Effector memory CD4-positive, alpha-beta T cell (primary cell): Measurements from ENCODE around the gene MGA.
"Not testable (repeated sequence)": the region's sequence is repeated elsewhere in the genome, so short reads cannot be mapped to it uniquely, and the experiment has no call there.

Source experiments
- DNase-seq, 3 donors: peaks; one replicate each; pipeline ENCODE4 v3.0.0-alpha.2; 2020
- H3K27ac ChIP-seq: 2 replicates; pipeline ENCODE4 v1.7.0; 2013; ENCODE audit warnings: mild to moderate bottlenecking, low read length, moderate library complexity; ENCODE audit not compliant: insufficient read depth, poor library complexity, severe bottlenecking
- H3K27me3 ChIP-seq: replicated peaks from 2 replicates; pipeline ENCODE4 v1.7.0; 2013; ENCODE audit warnings: mild to moderate bottlenecking, low read length; ENCODE audit not compliant: insufficient read depth, control insufficient read depth, poor library complexity, severe bottlenecking
- H3K36me3 ChIP-seq: 2 replicates; pipeline ENCODE4 v1.7.0; 2013; ENCODE audit warnings: mild to moderate bottlenecking, low read length, moderate library complexity; ENCODE audit not compliant: control insufficient read depth, insufficient read depth
- H3K4me1 ChIP-seq: 2 replicates; pipeline ENCODE4 v1.7.0; 2013; ENCODE audit warnings: low read length, mild to moderate bottlenecking; ENCODE audit not compliant: control insufficient read depth, insufficient read depth, poor library complexity, severe bottlenecking
- H3K4me3 ChIP-seq: 2 replicates; pipeline ENCODE4 v1.7.0; 2013; ENCODE audit warnings: low read length, low read depth, mild to moderate bottlenecking; ENCODE audit not compliant: insufficient read depth, poor library complexity, severe bottlenecking
- H3K9me3 ChIP-seq: 2 replicates; pipeline ENCODE4 v1.7.0; 2013; ENCODE audit warnings: mild to moderate bottlenecking, low read length, moderate library complexity; ENCODE audit not compliant: control insufficient read depth

MGA gene

GRCh38 chr15:41698779-41699178 is 38.6 kb downstream of the MGA start:
- Histone ChIP-seq H3K9me3 (no peaks in the 10 kb centered on the region), H3K4me1 (peaks cover 8% of the 10 kb centered on the region), H3K4me3 (no peak overlapping the region), H3K36me3 (peaks cover 17% of the 10 kb centered on the region), H3K27ac (no peak overlapping the region), H3K27me3 (no peaks in the 10 kb centered on the region)
- DNase-seq: no peak

DNA sequence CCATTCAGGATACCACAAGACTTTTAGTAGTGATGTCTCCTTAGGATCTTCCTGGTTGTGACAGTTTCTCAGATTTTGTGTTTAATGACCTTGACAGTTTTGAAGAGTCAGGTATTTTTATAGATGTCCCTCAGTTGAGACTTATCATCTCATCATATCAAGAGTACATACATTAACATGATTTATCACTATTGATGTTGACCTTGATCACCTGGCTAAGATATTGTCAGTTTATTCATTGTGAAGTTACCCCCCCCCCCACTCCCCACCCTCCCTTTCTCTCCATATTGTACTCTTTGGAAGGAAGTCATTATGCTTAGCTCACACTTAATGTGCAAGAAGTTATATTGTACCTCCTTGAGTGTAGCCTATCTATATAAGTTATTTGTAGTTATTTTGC is 42.9 kb downstream of the MGA start:
- Histone ChIP-seq H3K36me3 (peaks cover 13% of the 10 kb centered on the region), H3K9me3 (no peaks in the 10 kb centered on the region), H3K27ac (no peak overlapping the region), H3K4me1 (no peaks in the 10 kb centered on the region), H3K27me3 (no peaks in the 10 kb centered on the region), H3K4me3 (no peak overlapping the region)
- no peak for DNase-seq

DNA sequence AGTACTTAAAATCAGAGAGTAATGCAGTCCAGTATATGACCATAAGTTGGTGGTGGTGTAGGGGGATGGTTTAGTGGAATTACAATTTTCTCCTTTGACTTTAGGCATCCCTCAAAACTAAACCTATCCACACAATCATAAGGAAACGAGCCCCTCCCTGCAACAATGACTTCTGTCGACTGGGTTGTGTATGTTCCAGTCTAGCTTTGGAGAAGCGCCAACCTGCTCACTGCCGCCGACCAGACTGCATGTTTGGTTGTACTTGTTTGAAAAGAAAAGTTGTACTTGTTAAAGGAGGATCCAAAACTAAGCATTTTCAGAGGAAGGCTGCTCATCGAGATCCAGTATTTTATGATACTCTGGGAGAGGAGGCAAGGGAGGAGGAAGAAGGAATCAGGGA is 52.8 kb downstream of the MGA start:
- Histone ChIP-seq H3K36me3 (peaks cover 43% of the 10 kb centered on the region), H3K9me3 (no peaks in the 10 kb centered on the region), H3K4me3 (no peak overlapping the region), H3K4me1 (no peaks in the 10 kb centered on the region), H3K27ac (no peak overlapping the region), H3K27me3 (no peaks in the 10 kb centered on the region)
- DNase-seq: no peak

- DNase-seq: no peak
- no peak overlapping the region for H3K27ac ChIP-seq
- H3K4me3 ChIP-seq: no peak overlapping the region
- peaks cover 40% of the 10 kb centered on the region for H3K36me3 ChIP-seq
- H3K9me3 ChIP-seq: no peaks in the 10 kb centered on the region
- no peaks in the 10 kb centered on the region for H3K27me3 ChIP-seq
- H3K4me1 ChIP-seq: no peaks in the 10 kb centered on the region
Observed at GRCh38 chr15:41714291-41714690, 54.1 kb downstream of the MGA start.

GRCh38 chr15:41716864-41717263 is 56.7 kb downstream of the MGA start:
- no peak for DNase-seq
- no peaks in the 10 kb centered on the region for H3K4me1 ChIP-seq
- H3K9me3 ChIP-seq: no peaks in the 10 kb centered on the region
- no peak overlapping the region for H3K27ac ChIP-seq
- H3K27me3 ChIP-seq: no peaks in the 10 kb centered on the region
- no peak overlapping the region for H3K4me3 ChIP-seq
- peaks cover 21% of the 10 kb centered on the region for H3K36me3 ChIP-seq

DNA sequence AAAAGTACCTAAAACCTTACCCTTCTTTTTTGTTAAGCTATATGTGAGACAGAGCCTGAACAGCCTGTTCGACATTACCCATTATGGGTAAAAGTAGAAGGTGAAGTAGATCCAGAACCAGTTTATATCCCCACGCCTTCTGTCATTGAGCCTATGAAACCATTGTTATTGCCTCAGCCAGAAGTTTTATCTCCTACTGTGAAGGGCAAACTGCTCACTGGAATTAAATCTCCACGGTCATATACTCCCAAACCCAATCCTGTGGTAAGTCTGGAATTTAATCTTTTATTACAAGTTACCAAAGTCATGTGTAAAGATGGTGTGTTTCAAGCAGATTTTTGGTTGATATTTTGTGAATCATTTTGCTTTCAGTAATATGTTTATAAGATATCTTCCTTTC is 66.9 kb downstream of the MGA start:
- no peaks in the 10 kb centered on the region for H3K4me1 ChIP-seq
- no peak for DNase-seq
- H3K9me3 ChIP-seq: no peaks in the 10 kb centered on the region
- H3K27me3 ChIP-seq: no peaks in the 10 kb centered on the region
- peaks cover 28% of the 10 kb centered on the region for H3K36me3 ChIP-seq
- H3K4me3 ChIP-seq: no peak overlapping the region
- H3K27ac ChIP-seq: no peak overlapping the region

DNA sequence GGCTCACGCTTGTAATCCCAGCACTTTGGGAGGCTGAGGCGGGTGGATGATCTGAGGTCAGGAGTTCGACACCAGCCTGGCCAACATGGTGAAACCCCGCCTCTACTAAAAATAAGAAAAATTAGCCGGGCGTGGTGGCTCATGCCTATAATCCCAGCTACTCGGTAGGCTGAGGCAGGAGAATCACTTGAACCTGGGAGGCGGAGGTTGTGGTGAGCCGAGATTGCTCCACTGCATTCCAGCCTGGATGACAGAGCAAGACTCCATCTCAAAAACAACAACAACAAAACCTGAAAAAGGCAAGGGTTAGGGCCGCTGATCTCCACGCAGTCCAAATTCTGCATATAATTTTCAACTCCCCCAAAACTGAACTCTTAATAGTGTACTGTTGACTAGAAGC is 67.9 kb downstream of the MGA start:
- H3K9me3 ChIP-seq, DNase-seq, H3K4me3 ChIP-seq, H3K4me1 ChIP-seq, H3K27ac ChIP-seq, H3K27me3 ChIP-seq: not testable (repeated sequence)
- H3K36me3 ChIP-seq: peaks cover 28% of the 10 kb centered on the region

GRCh38 chr15:41730543-41730942 is 70.3 kb downstream of the MGA start:
- H3K27me3 ChIP-seq: no peaks in the 10 kb centered on the region
- peaks cover 42% of the 10 kb centered on the region for H3K36me3 ChIP-seq
- no peaks in the 10 kb centered on the region for H3K9me3 ChIP-seq
- no peak overlapping the region for H3K27ac ChIP-seq
- no peaks in the 10 kb centered on the region for H3K4me1 ChIP-seq
- H3K4me3 ChIP-seq: no peak overlapping the region
- DNase-seq: no peak

GRCh38 chr15:41732483-41732882 is 72.3 kb downstream of the MGA start:
- peaks cover 54% of the 10 kb centered on the region for H3K36me3 ChIP-seq
- no peak for DNase-seq

GRCh38 chr15:41734079-41734478 is 73.9 kb downstream of the MGA start:
- H3K4me1 ChIP-seq: no peaks in the 10 kb centered on the region
- no peaks in the 10 kb centered on the region for H3K27me3 ChIP-seq
- no peak overlapping the region for H3K4me3 ChIP-seq
- H3K9me3 ChIP-seq: no peaks in the 10 kb centered on the region
- H3K27ac ChIP-seq: no peak overlapping the region
- DNase-seq: no peak
- H3K36me3 ChIP-seq: peaks cover 60% of the 10 kb centered on the region

More at GRCh38 chr15:41732483-41732882, 72.3 kb downstream of the MGA start:
- no peak overlapping the region for H3K4me3 ChIP-seq
- no peaks in the 10 kb centered on the region for H3K27me3 ChIP-seq
- H3K4me1 ChIP-seq: no peaks in the 10 kb centered on the region
- no peak overlapping the region for H3K27ac ChIP-seq
- no peaks in the 10 kb centered on the region for H3K9me3 ChIP-seq

DNA sequence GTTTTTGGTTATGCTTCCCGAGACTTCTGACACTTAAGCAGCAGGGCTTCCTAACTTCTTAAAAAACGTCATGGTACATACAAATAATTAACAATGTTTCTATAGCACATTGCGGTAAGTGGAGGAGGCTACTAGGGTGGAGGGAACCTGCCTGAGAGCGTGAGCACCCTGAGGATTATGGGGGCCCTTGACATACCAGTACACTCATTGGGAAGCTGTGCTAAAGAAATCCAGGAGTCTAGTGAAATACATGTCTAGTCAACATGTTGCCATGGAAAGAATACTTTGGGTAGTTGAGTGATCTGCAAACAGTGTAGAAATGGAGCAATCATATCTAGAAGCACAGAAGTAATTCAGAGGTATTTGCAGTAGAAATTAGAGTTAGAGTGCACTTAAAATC is 74.8 kb downstream of the MGA start:
- Histone ChIP-seq H3K27me3 (no peaks in the 10 kb centered on the region), H3K4me1 (no peaks in the 10 kb centered on the region), H3K36me3 (peaks cover 63% of the 10 kb centered on the region), H3K4me3 (no peak overlapping the region), H3K9me3 (no peaks in the 10 kb centered on the region), H3K27ac (no peak overlapping the region)
- no peak for DNase-seq
